ENCODE results near the gene SYT13.

DNA sequence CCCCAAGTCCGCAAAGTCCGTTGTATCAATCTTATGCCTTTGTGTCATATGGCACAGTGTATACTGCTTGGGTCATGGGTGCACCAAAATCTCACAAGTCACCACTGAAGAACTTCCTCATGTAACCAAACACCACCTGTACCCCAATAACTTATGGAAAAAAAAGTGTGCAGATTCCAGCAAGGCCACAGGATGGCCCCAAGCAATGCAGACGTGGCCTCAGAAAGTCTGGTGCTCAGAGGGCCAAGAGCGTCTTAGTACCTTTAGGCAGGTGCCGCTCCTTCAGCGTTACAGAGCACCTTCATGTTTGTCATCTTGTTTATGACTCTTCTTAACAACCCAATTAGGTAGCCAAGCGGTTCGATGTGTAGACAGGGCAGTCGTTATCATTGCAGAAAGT lies 74.4 kb downstream of the SYT13 start:
- TF ChIP-seq POLR2AphosphoS5 (IDR thresholded peaks at IDR 0.05) (no peak), CTCF (IDR thresholded peaks at IDR 0.05) (no peak)

Measured in gastroesophageal sphincter (tissue), 3 donors.